Colonic mucosa (tissue), 4 donors: Measurements from ENCODE around the gene TAAR9. TPM values are rescaled to one million over a fixed set of nuclear protein-coding genes. Genes with fewer than 3 reads are reported as not detected.

ENCODE experiments used
- DNase-seq: peaks from one replicate; pipeline ENCODE4 v3.0.0-alpha.2; 2020
- H3K27ac ChIP-seq: fragments of 200-600 bp; one replicate; pipeline ENCODE4 v1.8.0; 2021
- H3K27me3 ChIP-seq: fragments of 200-600 bp; one replicate; pipeline ENCODE4 v1.8.0; 2021
- H3K36me3 ChIP-seq: fragments of 200-600 bp; one replicate; pipeline ENCODE4 v1.8.0; 2021
- H3K4me1 ChIP-seq: fragments of 200-600 bp; one replicate; pipeline ENCODE4 v1.8.0; 2021; ENCODE audit warnings: mild to moderate bottlenecking
- H3K4me3 ChIP-seq: fragments of 200-600 bp; one replicate; pipeline ENCODE4 v1.8.0; 2021
- H3K9ac ChIP-seq, 2 donors: one replicate each; pipeline ENCODE4 v1.7.0; 2013; ENCODE audit warnings: control low read depth in 2 of 2, low read depth in 2 of 2, low read length in 2 of 2
- H3K9me3 ChIP-seq: fragments of 200-600 bp; one replicate; pipeline ENCODE4 v1.8.0; 2021
- CTCF ChIP-seq: fragments of 200-600 bp; IDR thresholded peaks from one replicate; pipeline ENCODE4 v1.8.0; 2022; ENCODE audit warnings: antibody characterized with exemption, mild to moderate bottlenecking
- intact Hi-C: fragments of 100-400 bp; cut with DNase I; formaldehyde crosslinking; loops from one replicate; pipeline ENCODE4 v1.14.1; 2022
- total RNA-seq, 2 donors: library from RNA; stranded (reverse); fragmentation: NEBNext Ultra II Directional in 1 of 2; extraction: Animal tissue kit (Norgen Biotek cat#: 25700) in 1 of 2; gene quantifications; one replicate each; pipeline ENCODE4 v1.2.1, GENCODE V29; 2021
- donor health status: healthy.
- donor health status: DM: no; HTN: no; CAD: no.
- donor health status: DM: no; HTN: no; CAD: no.

The TAAR9 gene
- total RNA-seq = not detected

GRCh38 chr6:132537977-132538376 lies at the start of gene TAAR9:
Gene TAAR9, plus strand, starts transcription at chr6:132538277. Its CDS starts 13 bp downstream, at chr6:132538290.
- Histone ChIP-seq H3K9ac (no peak within 1 kb of the TSS), H3K27ac (no peak within 1 kb of the TSS), H3K4me3 (no peak within 1 kb of the TSS), H3K36me3 (no peaks in the 10 kb centered on the region), H3K9me3 (no peaks in the 10 kb centered on the region), H3K27me3 (no peaks in the 10 kb centered on the region), H3K4me1 (no peaks in the 10 kb centered on the region)
- DNase-seq = no peak
- intact Hi-C loops = loop anchor here (10.0 kb wide), 1 partner anchor 127 kb away; no protein-coding TSS in a partner anchor
- no peak for TF ChIP-seq CTCF

- no peaks in the 10 kb centered on the region for H3K36me3 ChIP-seq
- intact Hi-C loops = no loop called here
- TF ChIP-seq CTCF = no peak
- H3K9ac ChIP-seq = no peak overlapping the region
- H3K4me1 ChIP-seq = no peaks in the 10 kb centered on the region
- no peak overlapping the region for H3K27ac ChIP-seq
- no peaks in the 10 kb centered on the region for H3K27me3 ChIP-seq
- no peaks in the 10 kb centered on the region for H3K9me3 ChIP-seq
- H3K4me3 ChIP-seq = no peak overlapping the region
- no peak for DNase-seq
Measured at GRCh38 chr6:132489376-132489775, 48.7 kb upstream of the TAAR9 start.

GRCh38 chr6:132490024-132490423 lies 48.1 kb upstream of the TAAR9 start:
- Histone ChIP-seq H3K4me3 (no peak overlapping the region), H3K27ac (no peak overlapping the region), H3K36me3 (no peaks in the 10 kb centered on the region), H3K27me3 (no peaks in the 10 kb centered on the region), H3K9ac (peak overlapping the region in 1 of 2 donors; percentile 34), H3K4me1 (no peaks in the 10 kb centered on the region), H3K9me3 (no peaks in the 10 kb centered on the region)
- no peak for DNase-seq
- TF ChIP-seq CTCF = no peak
- intact Hi-C loops = no loop called here

GRCh38 chr6:132490478-132491204 lies 47.4 kb upstream of the TAAR9 start:
- Histone ChIP-seq H3K9me3 (no peaks in the 10 kb centered on the region), H3K9ac (peak overlapping the region in 1 of 2 donors; percentile 34), H3K4me3 (no peak overlapping the region), H3K27ac (no peak overlapping the region), H3K27me3 (no peaks in the 10 kb centered on the region), H3K4me1 (no peaks in the 10 kb centered on the region), H3K36me3 (no peaks in the 10 kb centered on the region)
- DNase-seq = no peak
- no peak for TF ChIP-seq CTCF
- intact Hi-C loops = no loop called here

GRCh38 chr6:132491303-132491702 lies 46.8 kb upstream of the TAAR9 start:
- no peak for TF ChIP-seq CTCF
- Histone ChIP-seq H3K4me3 (no peak overlapping the region), H3K9ac (no peak overlapping the region), H3K36me3 (no peaks in the 10 kb centered on the region), H3K9me3 (no peaks in the 10 kb centered on the region), H3K27me3 (no peaks in the 10 kb centered on the region), H3K4me1 (no peaks in the 10 kb centered on the region), H3K27ac (no peak overlapping the region)
- no peak for DNase-seq
- intact Hi-C loops = no loop called here
